Hepatocyte (in vitro differentiated cells): ENCODE data around the gene TBCEL.

Experiments used
- CTCF ChIP-seq: fragments of 200-600 bp; sonication (generic); IDR thresholded peaks from 2 replicates; pipeline ENCODE4 v1.5.1; 2016; ENCODE audit warnings: antibody characterized with exemption, mild to moderate bottlenecking; ENCODE audit not compliant: poor library complexity
- EZH2 ChIP-seq: fragments of 200-600 bp; sonication (generic); IDR thresholded peaks from 2 replicates; pipeline ENCODE4 v1.6.1; 2016; ENCODE audit warnings: antibody characterized with exemption, mild to moderate bottlenecking, borderline replicate concordance

- TF ChIP-seq CTCF (no peak), EZH2 (no peak)
These were observed 15.4 kb upstream of the TBCEL start for GRCh38 chr11:121008551-121008950.
